Fibroblast of skin of scalp (primary cell): ENCODE results near the gene ATP1A1.

ENCODE experiments used
- DNase-seq: peaks from one replicate; pipeline ENCODE4 v3.0.0-alpha.2; 2013

Gene ATP1A1

DNA sequence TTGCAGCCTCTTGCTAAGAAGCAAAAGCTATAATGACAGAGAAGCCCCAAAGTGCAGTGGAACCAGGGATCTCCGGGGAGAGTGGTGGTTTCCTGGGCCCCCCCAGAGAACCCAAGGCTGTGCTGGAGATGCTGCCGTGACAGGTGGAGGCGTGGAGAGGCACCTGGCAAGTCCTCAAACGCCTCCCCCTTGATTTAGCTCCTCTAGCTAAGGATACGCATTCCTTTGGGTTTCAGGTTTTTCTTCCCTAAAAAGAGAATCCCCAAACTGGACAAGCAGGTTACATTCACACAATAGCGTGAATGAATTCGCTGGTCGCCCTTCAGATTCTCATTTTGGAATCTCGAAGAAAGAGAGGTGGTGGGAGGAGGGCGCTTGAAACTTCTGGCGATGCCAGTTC lies 853 bp upstream of the ATP1A1 start:
- no peak for DNase-seq

DNA sequence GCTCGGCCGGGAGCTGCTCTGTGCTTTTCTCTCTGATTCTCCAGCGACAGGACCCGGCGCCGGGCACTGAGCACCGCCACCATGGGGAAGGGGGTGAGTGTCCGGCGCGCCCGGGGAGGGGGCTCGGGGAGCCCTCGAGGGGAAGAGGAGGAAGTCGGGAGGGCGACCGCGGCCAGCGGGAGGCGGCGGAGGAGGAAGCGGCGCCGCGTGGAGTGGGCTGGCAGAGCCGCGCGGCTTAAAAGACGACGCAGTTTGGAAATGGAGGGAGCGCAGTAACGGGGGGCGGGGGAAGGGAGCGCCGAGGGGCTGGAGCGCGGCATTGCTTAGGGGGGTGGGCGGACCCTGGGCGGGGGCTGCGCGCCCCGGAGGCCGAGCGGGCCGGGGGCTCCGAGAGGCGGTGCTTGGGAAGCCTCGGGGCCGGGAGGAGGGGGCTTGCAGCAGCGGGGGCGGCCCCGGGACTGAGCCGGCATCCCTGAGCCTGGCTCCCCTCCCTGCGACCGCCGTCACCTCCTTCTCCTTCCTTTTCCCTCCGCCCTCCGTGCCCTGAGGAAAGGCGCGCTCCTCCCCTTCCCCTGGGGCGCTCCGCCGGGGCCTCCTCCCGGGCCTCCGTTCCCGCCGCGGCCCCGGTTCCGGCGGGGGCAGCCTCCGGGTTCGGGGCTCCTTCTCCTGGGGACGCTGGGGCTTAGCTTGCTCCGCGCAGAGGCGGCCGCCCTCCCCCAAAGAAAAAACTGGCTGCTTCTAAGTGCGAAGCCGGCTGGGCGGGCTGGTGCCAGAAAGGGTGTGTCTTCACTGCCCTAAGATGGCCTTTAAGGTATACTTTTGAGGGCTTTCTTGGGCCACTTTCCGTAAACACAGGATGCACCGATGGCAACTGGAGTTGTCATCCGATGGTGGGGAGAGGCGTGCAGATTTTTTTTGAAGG lies 648 bp downstream of the ATP1A1 start:
- peak; percentile 53 for DNase-seq

DNA sequence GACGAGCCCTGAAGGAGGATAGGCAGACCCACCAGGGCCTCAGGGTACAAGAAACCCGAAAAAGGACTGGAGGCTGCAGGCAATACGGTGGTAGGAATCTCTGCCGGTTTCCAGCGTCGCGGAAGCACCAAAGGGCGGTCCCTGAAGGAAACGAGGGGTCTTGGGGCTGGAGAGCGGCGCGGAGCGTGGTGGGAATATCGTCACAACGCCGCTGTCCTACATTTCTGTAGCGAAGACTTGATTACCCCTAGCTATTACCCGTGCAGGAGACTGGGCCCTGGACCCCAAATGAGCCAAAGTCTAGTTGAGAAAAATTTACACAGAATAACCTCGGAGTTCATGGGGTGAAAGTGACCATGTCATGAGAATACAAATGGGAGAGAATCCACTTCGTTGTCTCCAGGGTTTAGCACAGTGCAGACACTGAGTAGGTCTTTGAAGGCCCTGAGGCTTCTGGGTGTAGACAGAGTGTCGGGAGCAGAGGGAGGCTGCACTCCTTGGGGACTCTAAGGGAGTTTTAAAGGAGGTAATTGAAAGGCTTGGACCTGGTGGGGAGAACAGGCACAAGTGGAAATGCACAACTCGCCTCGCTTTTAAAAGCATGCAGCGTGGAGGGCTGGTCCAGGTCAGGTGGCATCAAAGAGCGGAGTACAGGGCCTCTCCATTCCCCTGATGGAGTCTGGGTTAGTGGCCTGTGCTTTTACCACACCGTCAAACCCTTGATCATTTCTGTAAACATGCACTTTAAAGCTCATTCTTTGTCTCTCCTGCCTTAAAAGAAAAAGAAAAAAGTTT lies 1.5 kb downstream of the ATP1A1 start:
- DNase-seq: no peak

DNA sequence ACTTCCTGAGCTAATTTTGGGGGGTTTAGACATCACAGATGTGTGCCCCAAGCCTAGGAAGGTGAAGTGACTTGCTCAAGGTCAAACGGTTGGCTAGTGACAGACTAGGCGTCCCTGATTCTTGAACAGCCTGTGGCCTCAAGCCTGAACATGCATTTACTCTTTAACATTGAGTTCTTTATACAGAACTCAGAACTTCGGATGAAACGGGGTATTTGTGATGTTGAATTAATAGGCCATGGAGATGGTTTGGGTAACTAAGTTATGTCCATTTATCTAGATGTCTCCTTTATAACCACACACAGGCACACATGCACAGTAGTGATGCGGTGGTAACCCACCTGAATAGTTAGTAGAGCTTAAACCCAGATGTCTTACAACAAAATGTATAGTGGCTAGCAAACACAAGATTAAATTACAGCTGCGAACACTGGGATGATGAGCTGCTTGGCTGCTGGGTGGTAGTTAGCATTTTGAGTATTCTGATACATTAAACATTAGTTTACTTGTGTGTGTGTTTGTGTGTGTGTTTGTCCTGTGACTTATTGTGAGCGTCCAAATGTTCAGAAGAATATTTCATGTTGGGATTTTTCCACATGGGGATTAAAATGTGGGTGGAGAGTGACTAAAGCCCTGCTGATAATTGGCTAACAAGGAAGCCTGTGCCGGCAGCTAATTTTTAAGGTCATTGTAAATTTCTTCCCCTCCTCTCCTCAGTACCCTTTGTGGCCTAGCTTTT lies 2.3 kb downstream of the ATP1A1 start:
- no peak for DNase-seq

DNA sequence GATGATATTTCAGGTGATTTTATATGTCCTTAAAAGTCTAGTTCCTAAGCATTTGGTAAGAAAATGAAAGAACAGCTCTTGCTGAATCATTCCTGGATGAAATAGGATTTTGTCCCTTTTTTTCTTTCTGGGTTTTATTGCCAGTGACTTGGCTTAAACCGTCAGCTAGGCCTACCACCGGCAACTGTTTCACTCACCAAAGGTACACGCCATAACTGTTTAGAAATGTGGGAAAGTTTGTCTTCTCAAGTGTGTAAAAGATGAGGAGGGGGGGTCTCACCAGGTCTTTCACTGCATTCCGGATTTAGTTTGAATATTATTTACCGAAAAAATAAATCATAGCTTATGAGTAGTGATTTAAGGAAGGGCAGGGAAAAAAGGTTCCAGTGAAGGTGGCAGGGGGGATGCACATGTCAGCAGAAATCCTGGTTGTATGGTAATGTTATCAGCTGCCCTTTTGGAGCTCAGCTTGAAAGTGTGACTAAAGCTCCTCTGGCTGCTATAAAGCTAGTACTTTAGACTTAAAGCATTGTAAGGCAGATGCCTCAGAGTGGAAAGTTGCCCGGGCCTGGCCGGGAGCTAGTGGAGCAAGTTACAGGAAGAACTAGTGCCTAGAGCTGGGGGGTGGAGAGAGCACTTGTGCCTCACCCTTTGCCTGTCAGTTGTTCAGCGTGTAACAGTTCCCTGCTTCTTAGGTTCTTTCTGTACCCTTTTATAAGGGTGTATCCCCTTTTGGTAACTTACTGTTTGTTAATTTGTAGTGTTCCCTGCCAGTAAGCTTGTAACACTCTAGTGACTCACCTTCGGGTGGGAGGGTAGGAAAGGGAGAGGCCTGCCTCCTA lies 3.1 kb downstream of the ATP1A1 start:
- DNase-seq: peak; percentile 49

DNA sequence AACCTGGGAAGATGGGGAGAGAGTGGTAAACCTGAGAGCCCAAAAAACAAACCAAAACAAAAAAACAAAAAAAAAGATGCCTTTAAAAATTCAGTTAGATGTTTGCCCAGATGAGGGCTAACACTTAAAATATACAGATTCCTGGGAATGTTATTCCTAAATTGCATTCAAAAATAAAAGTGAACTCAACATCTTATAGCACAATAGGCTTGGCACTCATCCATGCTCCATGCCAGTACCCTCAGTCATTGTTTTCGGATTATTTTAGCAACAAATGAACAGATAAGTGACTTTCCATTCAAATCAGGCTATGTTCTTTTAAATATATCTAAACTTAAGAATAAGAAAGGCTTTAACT lies 3.7 kb downstream of the ATP1A1 start:
- DNase-seq: peak; percentile 34

DNA sequence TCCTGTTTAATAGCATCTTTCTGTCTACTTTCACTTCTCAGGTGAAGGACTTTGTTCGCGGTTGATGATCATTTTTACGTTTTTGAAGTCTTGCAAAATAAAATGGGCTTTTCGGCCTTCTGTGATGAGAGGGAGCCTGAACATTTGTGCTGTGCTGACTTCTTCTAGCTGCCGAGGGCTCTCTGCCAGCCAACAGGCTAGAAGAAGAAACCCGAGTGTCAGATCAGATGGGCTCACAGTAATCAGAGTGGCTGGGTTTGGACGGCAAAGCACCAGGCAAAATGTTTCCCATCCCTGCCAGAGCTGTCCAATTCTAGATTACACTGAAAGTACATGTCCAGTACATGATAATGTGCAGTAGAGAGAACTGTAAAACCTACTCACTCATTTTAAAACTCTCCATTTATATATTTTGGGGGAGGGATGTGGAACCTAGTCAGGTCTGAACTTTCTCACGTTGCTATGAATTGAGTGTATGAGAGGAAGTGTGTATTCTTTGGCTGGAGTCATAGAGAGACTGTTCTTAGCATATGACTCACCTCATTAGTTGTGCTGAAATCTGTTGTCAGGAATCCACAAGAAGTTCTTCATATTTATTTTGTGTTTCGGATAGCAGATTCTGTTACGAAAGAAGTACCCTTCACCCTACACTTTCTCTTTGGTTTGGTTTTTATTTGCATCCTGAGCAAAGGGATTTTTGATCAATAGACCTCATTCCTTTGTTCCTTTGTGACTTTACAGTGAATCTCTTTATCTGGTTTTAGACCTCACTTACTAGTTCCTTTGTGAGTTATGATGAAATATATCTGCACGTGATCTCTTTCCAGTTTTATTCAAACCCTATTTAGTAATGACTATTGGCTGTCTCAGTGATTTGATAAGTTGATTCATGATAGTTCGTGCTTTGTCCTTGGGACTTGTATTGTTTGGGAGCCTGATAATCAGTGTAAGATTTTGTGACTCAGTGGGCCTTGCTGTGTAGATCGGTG lies 4.8 kb downstream of the ATP1A1 start:
- peak; percentile 88 for DNase-seq

DNA sequence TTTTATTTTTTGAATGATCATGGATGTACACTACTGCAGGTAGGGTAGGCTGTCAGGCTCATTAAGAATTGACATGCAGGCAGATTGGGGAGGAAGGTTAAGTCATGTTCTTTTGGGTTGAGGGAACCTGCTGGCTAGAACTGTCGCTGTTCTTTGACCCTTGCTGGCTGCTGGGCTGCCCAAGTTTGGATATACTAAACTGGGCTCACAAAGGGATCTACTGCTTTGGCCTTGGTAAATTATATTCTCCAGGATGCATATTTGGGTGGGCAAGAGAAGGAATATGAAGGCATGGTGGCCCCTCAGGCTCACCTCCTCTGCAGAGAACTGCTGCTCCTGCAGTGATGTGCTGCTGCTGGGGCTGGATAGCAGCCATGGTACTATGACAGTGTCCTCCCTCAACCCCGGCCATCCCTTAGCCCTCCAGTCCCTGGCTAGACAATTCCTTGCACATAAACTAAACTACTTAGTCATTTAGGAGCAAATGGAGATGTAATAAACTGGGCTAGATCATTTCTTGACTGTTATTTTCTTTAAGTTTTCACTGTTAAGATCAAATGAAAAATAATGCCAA lies 6.1 kb downstream of the ATP1A1 start:
- DNase-seq: peak; percentile 5

DNA sequence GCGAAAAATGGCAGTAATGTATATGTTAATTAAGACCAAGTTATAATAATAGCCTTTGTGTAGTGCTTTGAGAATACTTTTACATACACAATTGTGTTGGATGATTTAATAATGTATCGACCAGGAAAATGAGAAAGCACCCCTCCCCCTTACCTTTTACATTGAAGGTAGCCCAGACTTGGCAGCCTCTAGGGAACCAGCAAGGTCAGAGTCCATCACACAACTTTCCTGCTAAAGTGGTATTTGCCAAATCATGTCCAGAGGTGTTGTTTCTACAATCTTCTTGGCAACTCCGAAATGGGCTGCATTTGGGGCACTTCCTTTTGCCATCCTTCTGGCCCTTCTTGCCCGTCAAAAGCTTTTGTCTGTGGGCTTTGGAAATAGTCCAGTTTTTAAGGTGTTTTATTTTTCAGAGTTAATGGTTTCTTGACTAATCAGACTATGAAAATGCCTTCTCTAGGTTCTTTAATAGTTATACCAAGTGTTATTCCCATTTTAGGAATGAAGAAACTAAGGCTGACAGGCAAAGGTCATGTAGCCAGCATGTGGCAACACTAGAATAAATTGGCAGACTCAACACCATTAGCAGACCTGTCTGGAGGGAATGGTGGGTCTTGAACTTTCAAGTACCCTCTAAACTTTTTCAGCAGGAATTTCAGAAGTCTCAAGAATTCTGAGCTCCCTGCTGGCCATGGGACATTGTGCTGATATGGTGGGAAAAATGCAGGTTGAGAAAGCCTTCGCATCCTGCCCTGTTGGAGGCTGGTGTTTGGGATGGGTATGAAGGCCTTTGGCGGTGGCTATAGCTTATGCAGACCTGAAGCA lies 6.8 kb downstream of the ATP1A1 start:
- DNase-seq: no peak

DNA sequence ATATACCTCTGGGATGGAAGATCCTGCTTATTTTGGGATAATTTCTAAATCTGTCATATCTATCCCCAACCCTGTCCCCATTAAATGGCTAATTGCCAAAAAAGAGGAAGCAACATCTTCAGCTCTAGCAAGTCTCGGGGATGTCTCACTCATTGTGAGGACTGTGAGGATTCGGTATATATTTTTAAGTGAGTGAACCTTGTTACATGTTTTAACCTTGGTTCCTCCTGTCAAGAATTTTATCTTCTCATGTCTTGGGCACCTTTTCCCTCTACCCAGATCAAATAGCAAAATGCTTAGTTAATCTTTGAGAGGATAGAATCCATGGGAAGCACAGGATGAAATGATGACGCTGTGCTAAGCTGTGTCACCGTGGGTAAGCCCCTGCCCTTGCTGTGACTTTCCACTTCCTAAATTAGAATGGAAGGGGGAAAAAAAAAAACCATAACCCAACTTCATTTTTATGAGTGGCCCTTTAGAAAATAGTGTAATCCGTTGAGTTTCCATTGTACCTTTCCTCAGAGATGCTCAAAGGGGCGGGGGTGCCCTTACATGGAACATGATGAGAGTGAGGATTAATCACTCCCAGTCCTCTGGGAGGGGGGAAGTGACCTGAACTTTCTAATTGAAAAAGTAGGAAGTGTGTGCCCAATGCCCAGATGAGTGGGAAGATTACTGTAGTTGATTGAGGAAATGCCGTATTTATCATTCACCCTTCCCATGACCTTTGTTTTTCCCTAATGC lies 7.6 kb downstream of the ATP1A1 start:
- no peak for DNase-seq

DNA sequence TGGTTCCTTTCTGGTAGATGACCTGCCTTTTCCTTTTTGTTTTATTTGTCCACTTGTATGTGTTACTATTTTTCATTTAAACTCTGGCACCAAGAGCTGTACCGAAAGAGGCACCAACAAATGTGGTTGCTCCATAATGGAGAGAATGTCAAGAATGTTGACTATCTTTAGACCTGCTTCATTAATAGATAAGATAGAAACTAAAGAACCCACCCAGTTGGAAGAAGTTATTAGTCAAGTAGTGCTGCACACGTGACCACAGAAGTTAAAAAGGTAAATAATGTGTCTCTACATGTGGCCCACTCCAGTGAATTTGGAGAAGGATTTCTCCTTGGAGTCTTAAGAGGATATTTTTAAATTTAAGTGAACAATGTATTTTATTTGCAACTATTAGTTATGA lies 9.3 kb downstream of the ATP1A1 start:
- DNase-seq: peak; percentile 13

DNA sequence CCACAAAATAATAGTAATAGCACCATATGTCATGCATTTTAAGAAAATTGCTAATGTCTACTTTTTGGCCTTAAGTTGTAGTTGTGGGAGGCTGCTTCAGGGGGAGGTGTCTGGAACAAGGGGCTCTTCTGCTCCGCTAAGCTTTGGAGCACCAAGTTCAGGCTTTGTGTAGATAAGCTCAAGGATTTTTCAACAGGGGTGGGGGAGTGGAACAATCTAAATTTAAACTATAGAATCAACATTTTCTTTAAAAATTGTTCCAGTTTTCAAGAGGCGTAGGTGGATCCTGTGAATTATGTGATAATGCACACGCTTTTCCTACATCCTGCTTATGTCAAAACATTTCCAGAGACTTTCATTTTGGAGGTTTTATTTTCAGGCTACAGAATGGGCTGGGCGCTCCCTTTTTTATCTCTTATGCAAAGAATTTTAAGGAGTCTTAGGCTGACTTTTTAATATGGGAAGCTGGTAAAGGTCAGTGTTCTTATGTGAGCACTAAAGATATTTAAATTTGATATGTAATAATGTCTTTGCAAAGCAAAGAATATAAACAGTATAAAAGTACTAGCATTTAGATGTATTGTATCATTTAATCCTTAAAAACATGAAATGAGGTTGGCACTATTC lies 9.9 kb downstream of the ATP1A1 start:
- no peak for DNase-seq

DNA sequence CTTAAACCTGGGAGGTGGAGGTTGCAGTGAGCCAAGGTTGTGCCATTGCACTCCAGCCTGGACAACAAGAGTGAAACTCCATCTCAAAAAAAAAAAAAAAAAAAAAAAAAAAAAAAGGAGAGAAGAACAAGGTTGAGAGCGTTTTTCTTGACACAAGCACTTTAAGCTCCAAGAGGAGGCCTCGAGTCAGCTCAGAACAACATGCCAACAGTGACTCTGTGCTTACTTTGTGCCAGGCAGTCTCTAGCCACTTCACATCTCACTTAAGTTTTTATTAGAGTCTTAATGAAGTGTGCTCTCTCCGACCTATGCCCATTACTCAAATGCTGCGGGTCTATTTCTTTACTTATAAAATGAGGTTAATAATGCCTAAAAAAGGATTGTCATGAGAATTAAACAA lies 13.0 kb downstream of the ATP1A1 start:
- DNase-seq: no peak

DNA sequence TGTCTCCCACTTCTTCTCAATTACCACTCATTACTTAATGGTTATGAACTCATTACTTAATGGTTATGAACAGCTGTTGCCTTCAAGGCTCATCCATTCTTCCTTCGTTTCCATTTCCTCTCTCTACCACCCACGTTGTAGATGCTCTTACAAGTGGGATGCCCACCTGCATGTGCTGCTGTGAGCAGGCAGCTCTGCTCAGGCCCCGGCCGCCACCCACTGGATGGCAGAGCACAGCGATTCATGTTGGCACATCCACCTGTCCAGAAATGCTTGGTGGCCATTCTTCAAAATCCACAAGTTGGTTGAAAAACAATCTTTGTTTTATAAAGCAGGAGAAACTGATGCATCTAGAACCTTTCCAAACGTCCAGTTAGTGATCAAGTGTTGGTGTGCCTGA lies 14.5 kb downstream of the ATP1A1 start:
- DNase-seq: no peak

DNA sequence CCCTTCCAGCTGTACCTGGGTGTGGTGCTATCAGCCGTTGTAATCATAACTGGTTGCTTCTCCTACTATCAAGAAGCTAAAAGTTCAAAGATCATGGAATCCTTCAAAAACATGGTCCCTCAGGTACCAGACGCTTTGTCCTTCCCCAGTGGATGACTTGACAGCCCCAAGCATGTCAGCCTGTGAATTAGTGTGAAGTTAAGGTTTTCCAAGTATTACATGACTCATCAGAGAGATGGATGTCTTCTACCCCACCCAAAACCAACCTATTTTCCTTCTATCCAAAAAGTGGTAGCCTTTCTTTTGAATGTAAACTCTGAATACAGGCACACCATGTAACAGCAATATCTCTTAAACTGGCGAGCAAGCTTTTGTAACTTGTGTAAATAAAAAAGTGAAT lies 15.1 kb downstream of the ATP1A1 start:
- DNase-seq: no peak

DNA sequence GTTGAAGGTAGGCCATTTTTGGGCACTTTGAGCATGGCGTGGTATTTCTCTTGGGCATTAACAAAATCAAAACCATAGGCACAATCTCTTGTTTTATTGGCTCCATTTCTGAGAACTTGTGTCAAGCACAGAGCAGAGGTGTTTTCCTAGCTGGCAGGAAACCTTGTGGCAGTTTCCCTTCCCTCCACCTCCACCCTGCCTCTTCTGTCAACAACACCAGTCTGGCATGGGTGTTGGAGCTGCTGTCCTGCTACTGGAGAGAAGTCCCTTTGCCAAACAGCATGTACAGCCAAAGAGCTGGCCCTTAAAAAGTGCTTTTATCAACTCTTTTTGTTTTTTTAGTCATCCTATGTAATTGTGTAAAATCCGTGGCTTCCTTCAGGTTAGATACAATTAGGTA lies 16.0 kb downstream of the ATP1A1 start:
- no peak for DNase-seq

DNA sequence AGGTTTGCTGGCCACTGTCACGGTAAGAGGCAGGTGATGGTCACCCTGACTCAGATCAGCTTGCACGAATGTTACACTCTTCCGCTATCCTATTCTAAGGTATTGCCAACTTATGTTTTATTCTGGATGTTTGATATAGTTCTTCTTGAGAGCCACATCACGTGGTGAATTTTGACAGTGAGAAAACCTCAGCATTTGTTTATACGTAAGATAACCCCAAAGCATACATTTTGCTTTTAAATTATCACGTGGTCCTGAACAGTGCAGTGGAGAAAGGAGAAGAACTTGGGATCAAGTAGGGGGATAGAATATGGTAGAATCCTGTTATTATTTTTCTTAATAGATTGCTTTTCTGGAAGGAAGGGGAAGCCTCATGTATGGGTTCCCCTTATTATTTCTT lies 16.6 kb downstream of the ATP1A1 start:
- DNase-seq: no peak

DNA sequence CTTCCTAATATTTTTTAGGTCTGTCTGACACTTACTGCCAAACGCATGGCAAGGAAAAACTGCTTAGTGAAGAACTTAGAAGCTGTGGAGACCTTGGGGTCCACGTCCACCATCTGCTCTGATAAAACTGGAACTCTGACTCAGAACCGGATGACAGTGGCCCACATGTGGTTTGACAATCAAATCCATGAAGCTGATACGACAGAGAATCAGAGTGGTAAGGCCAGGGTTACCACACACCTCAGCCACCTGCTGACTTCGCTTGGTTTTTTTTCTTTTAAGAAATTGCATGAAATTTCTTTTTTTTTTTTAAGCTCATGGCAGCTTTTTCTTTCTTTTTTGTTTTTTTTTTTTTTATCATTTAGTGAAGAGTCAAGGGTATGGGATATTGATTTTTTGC lies 17.2 kb downstream of the ATP1A1 start:
- DNase-seq: no peak
